Type B pancreatic cell (in vitro differentiated cells): Measurements from ENCODE around the gene CKAP4. TPM values are rescaled to one million over a fixed set of nuclear protein-coding genes. Genes with fewer than 3 reads are reported as not detected.
A peak's percentile ranks its signal among the peaks of the same experiment; 100 is the strongest.

Source experiments
- DNase-seq: peaks from one replicate; pipeline ENCODE4 v3.0.0; 2021; ENCODE audit warnings: mixed read lengths; ENCODE audit not compliant: unreplicated experiment; ENCODE audit errors: extremely low spot score
- H3K27ac Mint-ChIP-seq: 2 replicates; pipeline ENCODE4 v1.8.0; 2021; ENCODE audit warnings: mild to moderate bottlenecking, mixed read lengths
- H3K27me3 Mint-ChIP-seq: 2 replicates; pipeline ENCODE4 v1.8.0; 2021; ENCODE audit warnings: mixed read lengths
- H3K36me3 Mint-ChIP-seq: 2 replicates; pipeline ENCODE4 v1.8.0; 2021; ENCODE audit warnings: mixed read lengths
- H3K4me1 Mint-ChIP-seq: one replicate; pipeline ENCODE4 v1.8.0; 2021; ENCODE audit warnings: mixed read lengths; ENCODE audit not compliant: unreplicated experiment
- H3K4me3 Mint-ChIP-seq: 2 replicates; pipeline ENCODE4 v1.8.0; 2021; ENCODE audit warnings: mild to moderate bottlenecking, mixed read lengths
- H3K9me3 Mint-ChIP-seq: 2 replicates; pipeline ENCODE4 v1.8.0; 2021; ENCODE audit warnings: mixed read lengths
- total RNA-seq: library from RNA; stranded (reverse); gene quantifications from 2 replicates; pipeline ENCODE4 v1.2.1, GENCODE V29; 2021; ENCODE audit warnings: low replicate concordance
- TF ChIP-seq, protein P1 (sequence below): fragments of 200-600 bp; sonication (generic); conservative IDR thresholded peaks from 2 replicates; pipeline ENCODE4 v1.5.0; 2021; ENCODE audit warnings: antibody characterized with exemption, mild to moderate bottlenecking

Gene CKAP4
- total RNA-seq, 1 donor from 2014 or later: 95.9 TPM

DNA sequence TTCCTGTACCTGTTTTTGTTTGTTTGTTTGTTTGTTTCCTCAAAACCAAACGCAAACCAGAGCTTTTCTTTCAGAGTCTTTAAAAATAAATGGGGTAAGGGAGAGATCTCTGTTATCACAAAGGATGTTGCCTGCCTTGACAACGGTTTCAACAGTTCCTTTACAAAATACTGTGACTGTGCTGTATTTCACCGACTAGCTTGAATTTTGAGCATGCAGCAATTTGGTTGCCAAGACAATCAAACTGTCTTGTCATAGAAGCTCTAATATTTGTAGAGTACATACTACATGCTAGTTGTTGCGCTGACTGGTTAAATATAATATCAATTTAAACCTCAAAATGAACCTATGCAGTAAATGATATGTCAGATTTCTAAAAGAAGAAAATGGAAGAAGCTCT, 32.3 kb upstream of the CKAP4 start:
- TF ChIP-seq, protein P1, sequence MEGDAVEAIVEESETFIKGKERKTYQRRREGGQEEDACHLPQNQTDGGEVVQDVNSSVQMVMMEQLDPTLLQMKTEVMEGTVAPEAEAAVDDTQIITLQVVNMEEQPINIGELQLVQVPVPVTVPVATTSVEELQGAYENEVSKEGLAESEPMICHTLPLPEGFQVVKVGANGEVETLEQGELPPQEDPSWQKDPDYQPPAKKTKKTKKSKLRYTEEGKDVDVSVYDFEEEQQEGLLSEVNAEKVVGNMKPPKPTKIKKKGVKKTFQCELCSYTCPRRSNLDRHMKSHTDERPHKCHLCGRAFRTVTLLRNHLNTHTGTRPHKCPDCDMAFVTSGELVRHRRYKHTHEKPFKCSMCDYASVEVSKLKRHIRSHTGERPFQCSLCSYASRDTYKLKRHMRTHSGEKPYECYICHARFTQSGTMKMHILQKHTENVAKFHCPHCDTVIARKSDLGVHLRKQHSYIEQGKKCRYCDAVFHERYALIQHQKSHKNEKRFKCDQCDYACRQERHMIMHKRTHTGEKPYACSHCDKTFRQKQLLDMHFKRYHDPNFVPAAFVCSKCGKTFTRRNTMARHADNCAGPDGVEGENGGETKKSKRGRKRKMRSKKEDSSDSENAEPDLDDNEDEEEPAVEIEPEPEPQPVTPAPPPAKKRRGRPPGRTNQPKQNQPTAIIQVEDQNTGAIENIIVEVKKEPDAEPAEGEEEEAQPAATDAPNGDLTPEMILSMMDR: no peak
- no peak for DNase-seq
- H3K4me3 Mint-ChIP-seq: no peak overlapping the region
- H3K36me3 Mint-ChIP-seq: no peaks in the 10 kb centered on the region
- peaks cover 4% of the 10 kb centered on the region for H3K9me3 Mint-ChIP-seq
- no peak overlapping the region for H3K27ac Mint-ChIP-seq
- H3K27me3 Mint-ChIP-seq: peaks cover 3% of the 10 kb centered on the region
- peaks cover 8% of the 10 kb centered on the region for H3K4me1 Mint-ChIP-seq

DNA sequence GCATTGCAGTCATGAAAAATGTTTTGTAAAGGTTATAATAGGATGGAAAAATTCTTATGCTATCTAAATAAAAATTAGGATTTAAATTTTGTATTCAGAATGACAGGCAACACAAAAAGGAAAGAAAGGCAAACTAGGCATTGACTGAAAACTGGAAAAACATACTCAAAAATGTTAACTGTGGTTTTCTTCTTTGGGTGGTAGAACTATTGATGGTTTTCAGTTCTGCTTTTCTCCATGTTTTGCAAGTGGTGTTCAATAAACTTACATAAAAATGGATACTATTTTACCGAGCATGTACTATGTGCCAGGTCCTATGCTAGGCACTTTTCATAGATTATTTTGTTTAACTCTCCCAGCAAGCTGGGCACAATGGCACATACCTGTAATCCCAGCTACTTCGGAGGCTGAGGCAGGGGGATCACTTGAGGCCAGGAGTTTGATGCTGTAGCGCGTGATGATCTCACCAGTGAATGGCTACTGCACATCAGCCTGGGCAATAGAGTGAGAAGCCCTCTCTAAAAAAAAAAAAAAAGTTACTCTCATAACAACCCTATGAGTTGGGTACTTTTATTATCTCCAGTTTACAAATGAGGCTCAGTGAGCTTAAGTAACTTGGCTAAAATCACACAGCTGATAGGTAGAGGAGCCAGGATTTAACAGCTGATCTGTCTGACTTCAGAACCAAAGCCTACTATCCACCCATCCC, 28.4 kb upstream of the CKAP4 start:
- TF ChIP-seq, protein P1: no peak
- Mint-ChIP-seq H3K4me3 (no peak overlapping the region), H3K27me3 (no peaks in the 10 kb centered on the region), H3K27ac (no peak overlapping the region), H3K36me3 (no peaks in the 10 kb centered on the region), H3K4me1 (peaks cover 11% of the 10 kb centered on the region), H3K9me3 (no peaks in the 10 kb centered on the region)
- DNase-seq: no peak

DNA sequence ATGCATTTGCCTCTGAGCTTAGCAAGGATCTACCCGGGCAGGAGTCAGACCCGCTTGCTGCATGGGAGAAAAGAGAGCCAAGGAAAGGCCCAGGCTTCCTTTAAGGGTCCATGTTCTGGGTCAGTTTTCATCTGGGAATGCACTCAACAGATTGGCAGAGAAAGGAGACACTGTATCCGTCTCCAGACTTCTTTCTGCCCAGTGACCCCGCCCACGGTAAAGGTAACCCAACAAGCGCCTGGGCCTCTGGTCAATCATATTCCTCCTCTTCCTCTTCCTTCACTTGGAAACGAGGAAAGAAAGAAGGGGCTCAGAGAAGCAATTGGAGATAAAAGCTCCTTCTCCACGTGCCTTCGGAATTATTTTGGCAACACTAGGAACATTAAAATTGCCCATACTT, 27.6 kb upstream of the CKAP4 start:
- Mint-ChIP-seq H3K27me3 (no peaks in the 10 kb centered on the region), H3K4me1 (peaks cover 11% of the 10 kb centered on the region), H3K36me3 (no peaks in the 10 kb centered on the region), H3K9me3 (no peaks in the 10 kb centered on the region), H3K27ac (no peak overlapping the region), H3K4me3 (no peak overlapping the region)
- no peak for DNase-seq
- TF ChIP-seq, protein P1: no peak

DNA sequence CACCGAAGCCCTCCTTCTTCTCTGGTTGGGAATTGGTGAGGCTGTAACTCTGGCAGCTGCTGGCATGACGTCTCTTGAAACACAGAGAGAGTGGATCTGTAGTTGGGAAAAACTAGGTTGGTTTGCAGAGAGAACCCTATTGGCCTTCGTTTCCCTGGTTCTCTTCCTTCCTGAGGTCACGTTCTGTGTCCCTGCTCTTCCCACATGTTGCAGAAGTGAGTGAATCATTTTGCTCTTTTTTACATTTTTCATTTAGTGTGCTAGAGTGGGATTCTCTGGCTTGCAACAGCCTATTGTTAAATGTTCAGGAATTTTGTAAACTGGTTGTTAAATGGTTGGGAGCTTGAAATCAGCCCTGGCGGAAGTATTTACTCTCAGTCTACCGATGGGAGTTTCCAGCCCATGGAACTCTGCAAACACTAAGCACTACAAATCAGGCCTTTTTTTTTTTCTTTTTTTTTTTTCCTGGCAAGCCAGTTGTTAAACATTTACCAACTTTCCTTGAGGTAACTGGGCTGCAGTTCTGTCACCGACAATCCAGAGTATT, 26.8 kb upstream of the CKAP4 start:
- Mint-ChIP-seq H3K27me3 (no peaks in the 10 kb centered on the region), H3K4me3 (no peak overlapping the region), H3K36me3 (no peaks in the 10 kb centered on the region), H3K9me3 (no peaks in the 10 kb centered on the region), H3K27ac (peak overlapping the region; percentile 68), H3K4me1 (peaks cover 11% of the 10 kb centered on the region)
- DNase-seq: no peak
- TF ChIP-seq, protein P1: no peak

DNA sequence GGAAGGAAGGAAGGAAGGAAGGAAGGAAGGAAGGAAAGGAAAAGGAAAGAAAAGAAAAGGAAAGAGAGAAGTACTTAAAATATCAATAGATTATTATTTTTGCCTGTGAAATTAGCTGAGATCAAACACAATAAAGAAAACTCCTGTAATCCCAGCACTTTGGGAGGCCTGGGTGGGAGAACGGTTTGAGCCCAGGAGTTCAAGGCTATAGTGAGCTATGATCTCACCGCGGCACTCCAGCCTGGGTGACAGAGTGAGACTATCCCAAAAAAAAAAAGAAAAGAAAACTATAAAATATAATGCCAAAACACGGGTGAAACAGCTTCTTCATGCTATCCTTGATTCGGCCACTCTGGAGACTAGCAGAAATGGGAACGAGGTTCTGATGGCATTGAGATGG, 26.2 kb upstream of the CKAP4 start:
- no peaks in the 10 kb centered on the region for H3K36me3 Mint-ChIP-seq
- no peak overlapping the region for H3K4me3 Mint-ChIP-seq
- no peak overlapping the region for H3K27ac Mint-ChIP-seq
- DNase-seq: no peak
- TF ChIP-seq, protein P1: no peak
- no peaks in the 10 kb centered on the region for H3K9me3 Mint-ChIP-seq
- H3K4me1 Mint-ChIP-seq: peaks cover 11% of the 10 kb centered on the region
- H3K27me3 Mint-ChIP-seq: no peaks in the 10 kb centered on the region
